K562 (cell line): ENCODE results near the gene TAF9. TPM values are rescaled to one million over a fixed set of nuclear protein-coding genes. Genes with fewer than 3 reads are reported as not detected.
A peak's percentile ranks its signal among the peaks of the same experiment; 100 is the strongest.

Experiments
- ARID4B ChIP-seq: sonication (generic); formaldehyde crosslinking; IDR thresholded peaks from 2 replicates; pipeline ENCODE4 v1.8.0; 2022; ENCODE audit warnings: mild to moderate bottlenecking, missing genetic modification reagents
- BMI1 ChIP-seq: fragments of 150-350 bp; IDR thresholded peaks from 2 replicates; pipeline ENCODE4 v1.6.1; 2014; ENCODE audit warnings: low read length
- BRD4 ChIP-seq: fragments of 200-600 bp; sonication (generic); IDR thresholded peaks from 2 replicates; pipeline ENCODE4 v1.6.1; 2017; ENCODE audit warnings: inconsistent platforms
- CBX1 ChIP-seq: sonication (generic); IDR thresholded peaks from 2 replicates; pipeline ENCODE4 v1.6.1; 2016; ENCODE audit warnings: antibody characterized with exemption, low read depth, mild to moderate bottlenecking
- E2F3 ChIP-seq: fragments of 250-450 bp; sonication (Bioruptor Pico); IDR thresholded peaks from 2 replicates; pipeline ENCODE4 v1.4.0; 2020; ENCODE audit warnings: mild to moderate bottlenecking
- HDAC1 ChIP-seq, 2 experiments: fragments of 450-650 bp; IDR thresholded peaks; 2 replicates each; pipeline ENCODE4 v1.6.1; 2016 to 2017; ENCODE audit warnings: inconsistent platforms in 1 of 2, mild to moderate bottlenecking in 1 of 2, moderate library complexity in 1 of 2
- HMGN3 ChIP-seq: IDR thresholded peaks from 2 replicates; pipeline ENCODE4 v1.6.1; 2011; ENCODE audit warnings: borderline replicate concordance, low read depth, mild to moderate bottlenecking, mixed read lengths, low read length; ENCODE audit not compliant: insufficient read length; ENCODE audit errors: extremely low read depth
- MBD2 ChIP-seq: sonication (generic); IDR thresholded peaks from 2 replicates; pipeline ENCODE4 v1.6.1; 2016; ENCODE audit warnings: low read depth, borderline replicate concordance
- MEF2D ChIP-seq: conservative IDR thresholded peaks from 2 replicates; pipeline ENCODE4 v1.6.1; 2016; ENCODE audit warnings: low read depth, missing genetic modification characterization, missing compliant biosample characterization
- PHB ChIP-seq: fragments of 250-450 bp; sonication (Bioruptor Pico); IDR thresholded peaks from 2 replicates; pipeline ENCODE4 v1.5.0; 2021
- RBM22 ChIP-seq: fragments of 200-400 bp; formaldehyde crosslinking; IDR thresholded peaks from 2 replicates; pipeline ENCODE4 v1.6.1; 2018; ENCODE audit warnings: low read length, low read depth; ENCODE audit not compliant: poor library complexity, severe bottlenecking
- SIN3A ChIP-seq, 2 experiments: fragments of 150-350 bp in 1 of 2; IDR thresholded peaks; 2 replicates each; pipeline ENCODE4 v1.6.1; 2011 to 2016; ENCODE audit warnings: borderline replicate concordance in 2 of 2, low read depth in 2 of 2, low read length in 2 of 2, mild to moderate bottlenecking in 2 of 2, moderate library complexity in 2 of 2; ENCODE audit not compliant: control insufficient read depth in 1 of 2
- TOE1 ChIP-seq, 2 experiments: fragments of 450-650 bp in 1 of 2; sonication (generic) in 1 of 2; formaldehyde crosslinking in 1 of 2; IDR thresholded peaks; 2 replicates each; pipeline versions ENCODE4 v1.7.1 to v1.8.0; 2016 to 2022; ENCODE audit warnings: borderline replicate concordance in 2 of 2, mild to moderate bottlenecking in 2 of 2, antibody characterized with exemption in 1 of 2, inconsistent platforms in 1 of 2, low read depth in 1 of 2, missing genetic modification reagents in 1 of 2, moderate library complexity in 1 of 2
- TRIM24 ChIP-seq, 2 experiments: fragments of 450-650 bp; IDR thresholded peaks; 2 replicates each; pipeline ENCODE4 v1.6.1; 2016
- ZNF140 ChIP-seq: fragments of 250-450 bp; sonication (Bioruptor Pico); IDR thresholded peaks from 2 replicates; pipeline ENCODE4 v1.8.0; 2021; ENCODE audit warnings: moderate library complexity, mild to moderate bottlenecking, inconsistent platforms
- ZNF253 ChIP-seq: fragments of 250-450 bp; sonication (Bioruptor Pico); conservative IDR thresholded peaks from 2 replicates; pipeline ENCODE4 v1.6.1; 2021; ENCODE audit warnings: mild to moderate bottlenecking
- ZNF347 ChIP-seq: fragments of 450-650 bp; formaldehyde crosslinking; IDR thresholded peaks from 2 replicates; pipeline ENCODE4 v1.4.0; 2020; ENCODE audit warnings: low read depth, mild to moderate bottlenecking, moderate library complexity
- ZNF785 ChIP-seq: fragments of 250-450 bp; sonication (Bioruptor Pico); IDR thresholded peaks from 2 replicates; pipeline ENCODE4 v1.4.0; 2020; ENCODE audit warnings: mild to moderate bottlenecking
- polyA plus RNA-seq, 8 experiments: library from polyadenylated mRNA; depleted of rRNA in 4 of 8; stranded (reverse) in 5 of 8; unstranded in 3 of 8; fragments of >200 nt; fragmentation: Nextera tagmentation in 2 of 8; fragmentation: Illumina TruSeq in 1 of 8; extraction: Ambion mirVana in 2 of 8; extraction: Trizol in 1 of 8; gene quantifications; 2 replicates each; pipeline versions ENCODE4 v1.2.1 to v1.2.3, GENCODE V29; 2011 to 2014; ENCODE audit warnings: inconsistent platforms in 1 of 8, missing spikeins in 1 of 8
- total RNA-seq, 7 experiments: library from RNA; depleted of rRNA in 6 of 7; stranded (reverse); fragments of >200 nt in 6 of 7; fragmentation: Illumina TruSeq in 2 of 7; extraction: Trizol in 2 of 7; gene quantifications; 2 replicates each; pipeline versions ENCODE4 v1.2.1 to v1.2.3, GENCODE V29; 2011 to 2021; ENCODE audit warnings: low replicate concordance in 1 of 7
- TF ChIP-seq, protein P1 (sequence below), 2 experiments: fragments of 250-450 bp in 1 of 2; fragments of 450-650 bp in 1 of 2; sonication (Bioruptor Pico) in 1 of 2; IDR thresholded peaks; 2 replicates each; pipeline versions ENCODE4 v1.6.1 to v1.8.0; 2016 to 2021; ENCODE audit warnings: mild to moderate bottlenecking in 2 of 2, moderate library complexity in 2 of 2, missing compliant biosample characterization in 1 of 2, missing genetic modification characterization in 1 of 2

The TAF9 gene
- total and polyA plus RNA-seq, 9 of the 15 experiments (the other 6 are each of a cell fraction or from before 2014, with no cell fraction given) = 119 to 566 (median 207) TPM

- TF ChIP-seq ARID4B (CRISPR knock-in tag) (peak; percentile 96), TRIM24 (IDR thresholded peaks at IDR 0.05) (no peak), ZNF785 (CRISPR knock-in tag) (no peak), BMI1 (no peak), RBM22 (peak; percentile 94), ZNF347 (CRISPR knock-in tag) (no peak), MEF2D (tag) (0 out of 2 replicates have a peak, but pooled peaks have one; percentile 37), ZNF140 (CRISPR knock-in tag) (no peak), SIN3A (IDR thresholded peaks at IDR 0.05; ENCODE audit: borderline replicate concordance in 2 of 2, control insufficient read depth in 1 of 2, low read depth in 2 of 2, low read length in 2 of 2) (peak; percentile 32 to 85; a peak in 1 of 4 replicates), CBX1 (peak; percentile 97), HMGN3 (peak; percentile 84), E2F3 (peak; percentile 85), HDAC1 (IDR thresholded peaks at IDR 0.05) (peak in 1 of 2 experiments; percentile 85; a peak in 2 of 4 replicates), PHB (CRISPR knock-in tag) (no peak), TOE1 (IDR thresholded peaks at IDR 0.05; ENCODE audit: borderline replicate concordance) (peak; percentile 92), TOE1 (CRISPR knock-in tag; IDR thresholded peaks at IDR 0.05; ENCODE audit: borderline replicate concordance, low read depth) (no peak), ZNF253 (no peak), BRD4 (no peak; the same call in 1 of the 2 replicates), MBD2 (peak; percentile 65)
- TF ChIP-seq, protein P1, sequence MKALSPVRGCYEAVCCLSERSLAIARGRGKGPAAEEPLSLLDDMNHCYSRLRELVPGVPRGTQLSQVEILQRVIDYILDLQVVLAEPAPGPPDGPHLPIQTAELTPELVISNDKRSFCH (CRISPR knock-in tag; IDR thresholded peaks at IDR 0.05) = no peak
- TF ChIP-seq, protein P1 (tag; IDR thresholded peaks at IDR 0.05) = peak; percentile 80
Observed at GRCh38 chr5:69369340-69370121, at the start of gene TAF9, which contains the start of the genes AK6 and RAD17 (continued).
